Measurements from ENCODE around the gene SETD5. TPM values are rescaled to one million over a fixed set of nuclear protein-coding genes. Genes with fewer than 3 reads are reported as not detected.

Gene SETD5
- total and polyA plus RNA-seq, 2 of the 4 experiments (the other 2 are of a cell fraction), result 42.7 to 62.9 TPM

- Histone ChIP-seq H3K79me1 (ENCODE audit: low read depth in 1 of 2, low read length in 2 of 2) (peaks cover 42 to 55% of the 10 kb centered on the region in 2 experiments), H3K9me1 (ENCODE audit: insufficient read depth, low read length) (peaks cover 15% of the 10 kb centered on the region), H2BK15ac (ENCODE audit: low read depth, low read length) (no peak overlapping the region), H3K36me3 (ENCODE audit: control insufficient read depth, insufficient read depth, low read length) (peaks cover 62% of the 10 kb centered on the region), H3K4me2 (ENCODE audit: low read depth, low read length) (no peak overlapping the region), H3K9me3 (ENCODE audit: control insufficient read depth, insufficient read depth, low read length) (no peaks in the 10 kb centered on the region), H3K4me3 (ENCODE audit: insufficient read depth, low read depth, low read length) (no peak overlapping the region), H4K91ac (ENCODE audit: insufficient read depth, low read depth, low read length) (no peak overlapping the region), H3K27me3 (ENCODE audit: control insufficient read depth, insufficient read depth, low read length) (no peaks in the 10 kb centered on the region), H4K20me1 (ENCODE audit: insufficient read depth, low read length) (peaks cover 25% of the 10 kb centered on the region), H2BK120ac (ENCODE audit: low read depth, low read length) (no peak overlapping the region), H2AK5ac (ENCODE audit: low read depth, low read length) (no peak overlapping the region), H3K23ac (ENCODE audit: low read depth, low read length) (no peak overlapping the region), H2BK20ac (ENCODE audit: low read depth, low read length) (no peak overlapping the region), H3K14ac (replicated peaks; ENCODE audit: low read depth, low read length) (no peak overlapping the region), H3K56ac (ENCODE audit: extremely low read depth, insufficient read depth, low read length) (no peak overlapping the region), H3K4ac (ENCODE audit: low read depth, low read length) (no peak overlapping the region), H3K27ac (ENCODE audit: insufficient read depth, low read length) (no peak overlapping the region), H2AK9ac (replicated peaks; ENCODE audit: low read depth, low read length, poor library complexity) (no peak overlapping the region), H4K8ac (ENCODE audit: low read depth in 2 of 2, low read length in 2 of 2) (no peak overlapping the region), H3K4me1 (ENCODE audit: control insufficient read depth, insufficient read depth, low read length) (no peaks in the 10 kb centered on the region), H3K18ac (ENCODE audit: low read depth, low read length) (no peak overlapping the region), H3K9ac (ENCODE audit: low read depth, low read length) (no peak overlapping the region), H4K5ac (ENCODE audit: low read depth, low read length) (no peak overlapping the region), H2BK5ac (ENCODE audit: low read depth, low read length, poor library complexity, severe bottlenecking) (no peak overlapping the region), H2AFZ (replicated peaks; ENCODE audit: low read length, poor library complexity) (no peak overlapping the region)
- no peak for TF ChIP-seq NFE2L2 (IDR thresholded peaks at IDR 0.05; ENCODE audit: low read depth, low read length)
- no peak for TF ChIP-seq SMC3 (IDR thresholded peaks at IDR 0.05; ENCODE audit: low read depth, low read length)
- no peak for TF ChIP-seq USF2 (IDR thresholded peaks at IDR 0.05; ENCODE audit: low read depth, low read length)
- no peak for TF ChIP-seq RAD21 (IDR thresholded peaks at IDR 0.05; ENCODE audit: low read length)
- no peak for TF ChIP-seq ELK1 (IDR thresholded peaks at IDR 0.05; ENCODE audit: borderline replicate concordance, low read depth, low read length)
- TF ChIP-seq CHD1 (IDR thresholded peaks at IDR 0.05; ENCODE audit: low read depth, low read length), result no peak
- TF ChIP-seq MAFK (IDR thresholded peaks at IDR 0.05; ENCODE audit: low read depth, low read length), result no peak
- no peak for TF ChIP-seq FOS (IDR thresholded peaks at IDR 0.05; ENCODE audit: low read depth, low read length)
- TF ChIP-seq CEBPB (IDR thresholded peaks at IDR 0.05; ENCODE audit: low read depth, low read length), result no peak
- no peak for TF ChIP-seq MXI1 (IDR thresholded peaks at IDR 0.05; ENCODE audit: borderline replicate concordance, low read depth, low read length)
- no peak for TF ChIP-seq BHLHE40 (IDR thresholded peaks at IDR 0.05; ENCODE audit: low read depth, low read length)
- no peak for TF ChIP-seq MAZ (IDR thresholded peaks at IDR 0.05; ENCODE audit: borderline replicate concordance, low read depth, low read length)
- TF ChIP-seq RCOR1 (IDR thresholded peaks at IDR 0.05; ENCODE audit: insufficient replicate concordance, low read length), result no peak
- TF ChIP-seq CTCF (conservative IDR thresholded peaks at IDR 0.05; ENCODE audit: low read depth, low read length), result no peak
- TF ChIP-seq POLR2A (IDR thresholded peaks at IDR 0.05; ENCODE audit: low read depth, low read length), result no peak
- TF ChIP-seq RFX5 (IDR thresholded peaks at IDR 0.05; ENCODE audit: low read depth, low read length), result no peak
- ChIA-PET POLR2A (ENCODE audit: unreplicated experiment) (no interaction called here), CTCF (no interaction called here)
- dilution Hi-C loops (cut with HindIII; ENCODE audit: low sequenced_read_pairs, unreplicated experiment) (no loop called here), intact Hi-C loops (cut with micrococcal nuclease) (loop anchor here (5.0 kb wide), 1 partner anchor 38 kb away; no protein-coding TSS in a partner anchor), in situ Hi-C loops (cut with MboI; ENCODE audit: low sequenced_read_pairs) (loop anchor here (5.0 kb wide), 1 partner anchor 33 kb away; no protein-coding TSS in a partner anchor)
- BruUV-seq (replicated peaks), result no TSS peak
- ATAC-seq (ENCODE audit: low read depth), result no peak
- DNase-seq, result no peak
- 100% methylated on average over 2 of the region's 3 CpGs; no CpG with 5 or more reads in 1 of the 2 experiments for WGBS, 2 experiments (ENCODE audit: extremely low coverage in 2 of 2, insufficient read length in 1 of 2)
Measured at GRCh38 chr3:9469986-9470385, 72.6 kb downstream of the SETD5 start.

Measured in IMR-90 (cell line).